SK-N-SH (cell line): ENCODE measurements around the gene TOR4A. TPM values are rescaled to one million over a fixed set of nuclear protein-coding genes. Genes with fewer than 3 reads are reported as not detected.
A peak's percentile ranks its signal among the peaks of the same experiment; 100 is the strongest.

Experiments used
- CTCF ChIA-PET: fragments of 300-600, 350-600 bp; formaldehyde crosslinking; extraction: SDS; loops from one replicate; lab custom pipeline; 2021; lab: Yijun Ruan, JAX
- POLR2A ChIA-PET: fragments of 350-600 bp; sonication (Branson Sonifier 250); formaldehyde crosslinking; extraction: SDS; loops from one replicate; lab custom pipeline; 2020; ENCODE audit warnings: antibody characterized with exemption, inconsistent platforms; lab: Yijun Ruan, JAX
- DNase-seq: peaks from one replicate; pipeline ENCODE4 v3.0.0; 2012
- H2AFZ ChIP-seq: fragments of 200-600 bp; sonication (generic); 2 replicates; pipeline ENCODE4 v1.8.1; 2016; ENCODE audit warnings: antibody characterized with exemption, mild to moderate bottlenecking, low read depth
- H3F3A ChIP-seq: fragments of 200-600 bp; sonication (generic); replicated peaks from 2 replicates; pipeline ENCODE3; 2016; ENCODE audit warnings: antibody characterized with exemption, mild to moderate bottlenecking; ENCODE audit not compliant: insufficient read depth
- H3K27ac ChIP-seq, 2 experiments: fragments of 200-500 bp in 1 of 2; fragments of 200-600 bp in 1 of 2; sonication (Bioruptor generic) in 1 of 2; sonication (generic), shearing (Covaris generic) in 1 of 2; 2 replicates each; pipeline versions ENCODE4 v1.5.1 to v1.6.1; 2014 to 2016; ENCODE audit warnings: low read depth in 2 of 2, inconsistent platforms in 1 of 2, low read length in 1 of 2, mild to moderate bottlenecking in 1 of 2, mixed read lengths in 1 of 2
- H3K27me3 ChIP-seq: fragments of 200-600 bp; sonication (generic), shearing (Covaris generic); 2 replicates; pipeline ENCODE4 v1.6.1; 2016; ENCODE audit warnings: mixed run types; ENCODE audit not compliant: insufficient read depth
- H3K36me3 ChIP-seq, 2 experiments: fragments of 200-500 bp in 1 of 2; fragments of 200-600 bp in 1 of 2; sonication (Bioruptor generic) in 1 of 2; sonication (generic) in 1 of 2; replicated peaks in 1 of 2; 2 replicates each; pipeline versions ENCODE3 to v1.5.1; 2014 to 2016; ENCODE audit warnings: low read length in 1 of 2, mild to moderate bottlenecking in 1 of 2; ENCODE audit not compliant: insufficient read depth in 2 of 2, control insufficient read depth in 1 of 2
- H3K4me1 ChIP-seq, 2 experiments: fragments of 200-500 bp in 1 of 2; fragments of 200-600 bp in 1 of 2; sonication (Bioruptor generic) in 1 of 2; sonication (generic), shearing (Covaris generic) in 1 of 2; 2 replicates each; pipeline versions ENCODE4 v1.5.1 to v1.6.1; 2014 to 2016; ENCODE audit warnings: low read depth in 1 of 2, low read length in 1 of 2, mixed run types in 1 of 2; ENCODE audit not compliant: insufficient read depth in 2 of 2, control insufficient read depth in 1 of 2
- H3K4me2 ChIP-seq: fragments of 200-600 bp; sonication (generic), shearing (Covaris generic); 2 replicates; pipeline ENCODE4 v1.6.1; 2017; ENCODE audit warnings: mixed run types
- H3K4me3 ChIP-seq, 2 experiments: fragments of 200-500 bp in 1 of 2; fragments of 200-600 bp in 1 of 2; sonication (Bioruptor generic) in 1 of 2; sonication (generic), shearing (Covaris generic) in 1 of 2; 2 replicates each; pipeline versions ENCODE4 v1.5.1 to v1.8.1; 2014 to 2016; ENCODE audit warnings: low read depth in 2 of 2, inconsistent platforms in 1 of 2, low read length in 1 of 2, mild to moderate bottlenecking in 1 of 2, mixed read lengths in 1 of 2, moderate library complexity in 1 of 2
- H3K79me2 ChIP-seq: fragments of 200-600 bp; sonication (generic); 2 replicates; pipeline ENCODE4 v1.8.1; 2017; ENCODE audit warnings: mild to moderate bottlenecking; ENCODE audit not compliant: insufficient read depth
- H3K9ac ChIP-seq: fragments of 200-600 bp; sonication (generic); 2 replicates; pipeline ENCODE4 v1.6.1; 2017; ENCODE audit warnings: mixed run types
- H3K9me2 ChIP-seq: fragments of 200-600 bp; sonication (generic); 2 replicates; pipeline ENCODE4 v1.6.1; 2017; ENCODE audit warnings: mixed run types
- H3K9me3 ChIP-seq: fragments of 200-600 bp; sonication (generic); 2 replicates; pipeline ENCODE4 v1.6.1; 2017; ENCODE audit warnings: mixed run types, mild to moderate bottlenecking, moderate library complexity
- H4K20me1 ChIP-seq: fragments of 200-600 bp; sonication (generic); 2 replicates; pipeline ENCODE4 v1.6.1; 2017; ENCODE audit warnings: mild to moderate bottlenecking, mixed run types; ENCODE audit not compliant: insufficient read depth
- CHD2 ChIP-seq: fragments of 150-350 bp; IDR thresholded peaks from 2 replicates; pipeline ENCODE4 v1.6.1; 2018; ENCODE audit warnings: low read length; ENCODE audit not compliant: partially characterized antibody
- ELF1 ChIP-seq: IDR thresholded peaks from 2 replicates; pipeline ENCODE4 v1.4.0; 2012
- EP300 ChIP-seq, 2 experiments: IDR thresholded peaks; 2 replicates each; pipeline versions ENCODE4 v1.4.0 to v1.6.1; 2012; ENCODE audit warnings: borderline replicate concordance in 1 of 2, low read depth in 1 of 2, low read length in 1 of 2
- FOSL2 ChIP-seq: IDR thresholded peaks from 2 replicates; pipeline ENCODE4 v1.4.0; 2012; ENCODE audit warnings: low read depth, mild to moderate bottlenecking, moderate library complexity, borderline replicate concordance
- FOXJ3 ChIP-seq: sonication (generic); formaldehyde crosslinking; IDR thresholded peaks from 2 replicates; pipeline ENCODE4 v1.5.1; 2020; ENCODE audit warnings: mild to moderate bottlenecking, missing genetic modification reagents
- FOXM1 ChIP-seq: IDR thresholded peaks from 2 replicates; pipeline ENCODE4 v1.4.0; 2012; ENCODE audit warnings: low read depth, mild to moderate bottlenecking
- GATA2 ChIP-seq: sonication (generic); formaldehyde crosslinking; IDR thresholded peaks from 2 replicates; pipeline ENCODE4 v1.5.0; 2020; ENCODE audit warnings: mild to moderate bottlenecking, missing genetic modification reagents
- JUND ChIP-seq: IDR thresholded peaks from 2 replicates; pipeline ENCODE4 v1.4.0; 2012
- NFIC ChIP-seq: IDR thresholded peaks from 2 replicates; pipeline ENCODE4 v1.4.0; 2012; ENCODE audit warnings: borderline replicate concordance
- NRF1 ChIP-seq: IDR thresholded peaks from 2 replicates; pipeline ENCODE4 v1.6.1; 2012; ENCODE audit warnings: low read depth, mild to moderate bottlenecking, low read length
- PBX3 ChIP-seq: IDR thresholded peaks from 2 replicates; pipeline ENCODE4; 2012
- POLR2AphosphoS5 ChIP-seq: IDR thresholded peaks from 2 replicates; pipeline ENCODE4 v1.6.1; 2012; ENCODE audit warnings: low read depth, low read length
- RFX5 ChIP-seq: IDR thresholded peaks from 2 replicates; pipeline ENCODE4 v1.6.1; 2012; ENCODE audit warnings: mild to moderate bottlenecking, improper control_type of control experiment, low read length
- RXRA ChIP-seq: IDR thresholded peaks from 2 replicates; pipeline ENCODE4 v1.4.0; 2012; ENCODE audit warnings: low read depth, mild to moderate bottlenecking, borderline replicate concordance
- SIN3A ChIP-seq: IDR thresholded peaks from 2 replicates; pipeline ENCODE4 v1.6.1; 2012; ENCODE audit warnings: low read depth, mild to moderate bottlenecking, low read length, moderate library complexity, borderline replicate concordance
- SMC3 ChIP-seq: IDR thresholded peaks from 2 replicates; pipeline ENCODE4 v1.6.1; 2012; ENCODE audit warnings: low read depth, low read length, improper control_type of control experiment
- TAF1 ChIP-seq: IDR thresholded peaks from 2 replicates; pipeline ENCODE4 v1.6.1; 2012; ENCODE audit warnings: low read depth, mild to moderate bottlenecking, low read length, moderate library complexity, borderline replicate concordance
- TCF12 ChIP-seq: IDR thresholded peaks from 2 replicates; pipeline ENCODE4 v1.4.0; 2012
- TEAD4 ChIP-seq: IDR thresholded peaks from 2 replicates; pipeline ENCODE4 v1.4.0; 2012; ENCODE audit warnings: mild to moderate bottlenecking, borderline replicate concordance; ENCODE audit not compliant: insufficient read depth
- WGBS: methylation state at CpG from one replicate; pipeline ENCODE4 v1.1.6; 2017; ENCODE audit warnings: low lambda C conversion rate; 5-methylcytosine and 5-hydroxymethylcytosine counted together
- polyA plus RNA-seq, 3 experiments: library from polyadenylated mRNA; depleted of rRNA; stranded (reverse); fragments of >200 nt; gene quantifications; 2 replicates each; pipeline ENCODE4 v1.2.3, GENCODE V29; 2012
- TF ChIP-seq, protein P1 (sequence below): fragments of 150-350 bp; IDR thresholded peaks from 2 replicates; pipeline ENCODE4 v1.6.1; 2016; ENCODE audit warnings: mild to moderate bottlenecking, low read depth, low read length
- TF ChIP-seq, protein P2 (sequence below): fragments of 200-600 bp; sonication (generic); IDR thresholded peaks from 2 replicates; pipeline ENCODE4 v1.6.1; 2017; ENCODE audit warnings: antibody characterized with exemption, mild to moderate bottlenecking, moderate library complexity

Gene TOR4A
- polyA plus RNA-seq, 1 of the 3 experiments (the other 2 are of a cell fraction): 0.81 TPM

DNA sequence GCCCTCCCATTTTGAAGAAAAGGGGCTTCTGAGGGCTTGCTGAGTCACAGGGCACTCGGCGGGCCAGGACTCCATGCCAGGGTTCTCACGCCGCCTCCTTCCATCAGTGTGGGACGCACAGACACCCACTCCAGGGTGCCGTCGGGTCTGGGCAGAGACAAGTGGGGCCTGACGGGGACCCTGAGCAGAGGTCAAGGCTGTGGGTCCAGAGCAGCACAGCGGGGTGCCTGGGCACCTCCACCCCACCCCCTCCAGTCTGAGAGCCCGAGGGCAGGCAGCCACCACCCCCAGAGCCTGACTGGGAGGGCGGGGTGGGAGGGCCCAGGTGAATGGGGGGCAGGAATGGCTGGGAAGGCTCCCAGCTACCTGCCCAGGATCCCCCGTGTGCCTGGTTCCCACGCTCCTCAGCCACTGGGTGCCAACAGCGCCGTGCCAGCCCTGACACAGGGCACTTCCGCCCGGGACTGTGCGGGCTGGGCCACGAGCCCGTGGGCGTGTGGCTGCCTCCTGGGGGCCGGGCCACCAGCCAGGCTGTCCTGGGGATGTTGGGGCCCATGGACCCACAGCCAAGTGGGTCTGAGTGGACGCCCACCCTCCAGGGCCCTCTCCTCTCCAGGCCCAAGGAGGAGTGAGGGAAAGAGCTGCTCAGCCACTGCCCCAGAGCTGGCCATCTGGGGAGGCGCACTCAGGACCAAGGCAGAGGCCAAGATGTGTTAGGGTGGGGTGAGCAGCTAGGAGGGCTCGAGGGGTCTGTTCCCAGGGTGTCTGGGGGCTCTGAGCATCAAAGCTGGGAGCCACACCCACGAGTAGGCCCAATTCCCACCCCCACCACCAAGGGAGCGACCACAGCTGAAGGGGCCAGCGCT, 34.7 kb downstream of the TOR4A start:
- no CpG with 5 or more reads among the region's 28 CpGs for WGBS
- no peak overlapping the region for H3K9ac ChIP-seq
- CTCF ChIA-PET: interaction anchor here (1.3 to 2.2 kb wide), 3 partner anchors 8 to 76 kb away, joined by 3 to 9 read pairs (median 5); partner anchors contain the start of gene NRARP

DNA sequence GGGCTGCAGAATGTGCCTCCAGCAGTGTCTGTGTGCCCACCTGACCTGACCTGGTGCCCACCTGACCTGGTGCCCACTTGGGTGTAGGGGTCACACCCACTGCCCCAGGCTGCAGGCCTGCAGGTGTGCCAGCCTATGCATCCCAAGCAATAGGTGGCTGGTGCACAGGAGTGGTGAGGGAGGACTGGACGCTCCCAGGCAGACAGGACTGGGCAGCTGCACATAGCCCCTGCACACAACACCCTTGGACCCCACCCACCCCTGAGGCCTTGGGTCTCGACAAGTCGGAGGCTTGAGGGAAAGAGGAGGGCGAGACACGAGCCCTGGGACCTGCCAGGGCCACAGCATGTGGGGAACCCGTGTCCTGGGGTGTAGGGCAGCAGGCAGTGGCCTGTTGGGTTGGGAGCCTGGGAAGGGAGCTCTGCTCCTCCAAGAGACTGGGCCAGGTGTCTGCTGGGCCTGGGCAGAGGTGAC, 35.4 kb downstream of the TOR4A start:
- DNase-seq: peak; percentile 24
- CTCF ChIA-PET: interaction anchor here (1.3 to 2.2 kb wide), 3 partner anchors 9 to 76 kb away, joined by 3 to 9 read pairs (median 5); partner anchors contain the start of gene NRARP
- 89% methylated on average over 4 of the region's 6 CpGs for WGBS
- TF ChIP-seq FOXM1 (no peak), CHD2 (no peak), TEAD4 (no peak), RFX5 (no peak), ELF1 (no peak), JUND (no peak), NFIC (no peak), TCF12 (no peak), TAF1 (no peak), GATA2 (CRISPR knock-in tag) (no peak), POLR2AphosphoS5 (no peak), FOXJ3 (CRISPR knock-in tag) (no peak), EP300 (IDR thresholded peaks at IDR 0.05; ENCODE audit: borderline replicate concordance in 1 of 2, low read depth in 1 of 2, low read length in 1 of 2) (no peak), FOSL2 (no peak), RXRA (no peak)
- TF ChIP-seq, protein P1, sequence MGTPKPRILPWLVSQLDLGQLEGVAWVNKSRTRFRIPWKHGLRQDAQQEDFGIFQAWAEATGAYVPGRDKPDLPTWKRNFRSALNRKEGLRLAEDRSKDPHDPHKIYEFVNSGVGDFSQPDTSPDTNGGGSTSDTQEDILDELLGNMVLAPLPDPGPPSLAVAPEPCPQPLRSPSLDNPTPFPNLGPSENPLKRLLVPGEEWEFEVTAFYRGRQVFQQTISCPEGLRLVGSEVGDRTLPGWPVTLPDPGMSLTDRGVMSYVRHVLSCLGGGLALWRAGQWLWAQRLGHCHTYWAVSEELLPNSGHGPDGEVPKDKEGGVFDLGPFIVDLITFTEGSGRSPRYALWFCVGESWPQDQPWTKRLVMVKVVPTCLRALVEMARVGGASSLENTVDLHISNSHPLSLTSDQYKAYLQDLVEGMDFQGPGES: no peak

More for the DNA sequence above, 34.7 kb downstream of the TOR4A start:
- Histone ChIP-seq H3K4me3 (no peak overlapping the region), H2AFZ (no peak overlapping the region), H3K27ac (no peak overlapping the region), H3K9me2 (no peaks in the 10 kb centered on the region), H4K20me1 (no peaks in the 10 kb centered on the region), H3K36me3 (no peaks in the 10 kb centered on the region), H3K79me2 (no peaks in the 10 kb centered on the region), H3K9me3 (no peaks in the 10 kb centered on the region), H3K4me1 (peaks cover 0 to 3% of the 10 kb centered on the region in 2 experiments; a peak in 1 of 4 replicates), H3K27me3 (no peaks in the 10 kb centered on the region), H3K4me2 (no peak overlapping the region), H3F3A (no peaks in the 10 kb centered on the region)
- POLR2A ChIA-PET: no interaction called here
- no peak for TF ChIP-seq RXRA
- no peak for TF ChIP-seq SMC3
- TF ChIP-seq SIN3A: no peak
- TF ChIP-seq, protein P2, sequence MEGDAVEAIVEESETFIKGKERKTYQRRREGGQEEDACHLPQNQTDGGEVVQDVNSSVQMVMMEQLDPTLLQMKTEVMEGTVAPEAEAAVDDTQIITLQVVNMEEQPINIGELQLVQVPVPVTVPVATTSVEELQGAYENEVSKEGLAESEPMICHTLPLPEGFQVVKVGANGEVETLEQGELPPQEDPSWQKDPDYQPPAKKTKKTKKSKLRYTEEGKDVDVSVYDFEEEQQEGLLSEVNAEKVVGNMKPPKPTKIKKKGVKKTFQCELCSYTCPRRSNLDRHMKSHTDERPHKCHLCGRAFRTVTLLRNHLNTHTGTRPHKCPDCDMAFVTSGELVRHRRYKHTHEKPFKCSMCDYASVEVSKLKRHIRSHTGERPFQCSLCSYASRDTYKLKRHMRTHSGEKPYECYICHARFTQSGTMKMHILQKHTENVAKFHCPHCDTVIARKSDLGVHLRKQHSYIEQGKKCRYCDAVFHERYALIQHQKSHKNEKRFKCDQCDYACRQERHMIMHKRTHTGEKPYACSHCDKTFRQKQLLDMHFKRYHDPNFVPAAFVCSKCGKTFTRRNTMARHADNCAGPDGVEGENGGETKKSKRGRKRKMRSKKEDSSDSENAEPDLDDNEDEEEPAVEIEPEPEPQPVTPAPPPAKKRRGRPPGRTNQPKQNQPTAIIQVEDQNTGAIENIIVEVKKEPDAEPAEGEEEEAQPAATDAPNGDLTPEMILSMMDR: no peak
- TF ChIP-seq TAF1: no peak
- TF ChIP-seq NRF1: no peak
- TF ChIP-seq PBX3: no peak
- peak; percentile 36 for DNase-seq

More for the DNA sequence above, 35.4 kb downstream of the TOR4A start:
- H2AFZ ChIP-seq: no peak overlapping the region
- no peak overlapping the region for H3K4me2 ChIP-seq
- H3K27ac ChIP-seq: no peak overlapping the region
- H3K9ac ChIP-seq: no peak overlapping the region
- H3K79me2 ChIP-seq: no peaks in the 10 kb centered on the region
- no peaks in the 10 kb centered on the region for H3K9me3 ChIP-seq
- H3F3A ChIP-seq: no peaks in the 10 kb centered on the region
- H3K27me3 ChIP-seq: no peaks in the 10 kb centered on the region
- H3K4me3 ChIP-seq: no peak overlapping the region
- H3K9me2 ChIP-seq: no peaks in the 10 kb centered on the region
- H4K20me1 ChIP-seq: no peaks in the 10 kb centered on the region
- no peaks in the 10 kb centered on the region for H3K36me3 ChIP-seq
- H3K4me1 ChIP-seq: peaks cover 0 to 3% of the 10 kb centered on the region in 2 experiments; a peak in 1 of 4 replicates
- POLR2A ChIA-PET: interaction anchor here (0.6 kb wide), 1 partner anchor 136 kb away, joined by 3 read pairs; no protein-coding TSS in a partner anchor
